Body of pancreas (tissue), 4 donors: Measurements from ENCODE around the gene CIB2.

Experiments
- POLR2A ChIP-seq, 3 donors: fragments of 450-650 bp; IDR thresholded peaks; one replicate each; pipeline ENCODE4 v1.6.1; 2016; ENCODE audit warnings: antibody characterized with exemption in 3 of 3, mild to moderate bottlenecking in 2 of 3
- TF ChIP-seq, protein P1 (sequence below), 7 experiments: fragments of 450-650 bp in 4 of 7; fragments of 200-600 bp in 3 of 7; sonication (generic) in 3 of 7; IDR thresholded peaks; one replicate each; pipeline ENCODE4 v1.5.1; 2016 to 2019; ENCODE audit warnings: antibody characterized with exemption in 7 of 7

DNA sequence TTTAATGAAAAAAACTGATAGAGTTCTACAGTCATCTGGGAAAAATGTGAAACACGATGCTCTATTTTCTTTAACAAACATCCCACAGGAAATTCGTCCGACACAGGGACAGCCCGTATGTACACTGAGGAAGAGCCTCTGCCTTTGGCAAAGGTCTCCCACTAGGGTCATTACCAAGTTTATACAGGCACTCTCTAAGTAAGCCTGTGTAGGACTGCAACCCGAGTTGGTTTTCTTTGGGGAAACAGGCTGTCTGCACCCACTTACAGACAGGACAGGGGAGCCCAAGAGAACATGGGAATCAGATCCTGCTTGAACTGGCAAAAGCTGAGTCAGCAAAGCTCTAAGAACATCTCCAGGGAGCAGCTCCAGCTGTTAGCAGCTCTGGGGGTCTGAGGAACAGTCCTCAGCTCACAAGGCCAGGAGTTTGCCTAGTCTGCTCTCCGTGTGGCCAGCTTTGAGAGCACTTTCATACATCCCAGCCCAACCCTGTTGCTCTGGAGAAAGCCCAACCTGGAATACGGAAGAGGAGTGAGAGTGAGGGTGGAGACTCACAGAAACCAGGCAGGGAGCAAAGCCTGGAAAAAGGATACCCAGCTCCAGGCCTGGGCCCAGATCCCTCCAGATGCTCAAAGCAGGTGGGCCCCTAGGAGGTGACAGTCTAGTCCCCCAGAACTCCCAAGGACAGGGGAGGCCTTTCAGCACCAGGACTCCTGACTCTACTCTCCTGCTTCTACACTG lies 55.6 kb downstream of the CIB2 start:
- peak; percentile 37 to 66 (median 56) for TF ChIP-seq POLR2A (IDR thresholded peaks at IDR 0.05)
- TF ChIP-seq, protein P1, sequence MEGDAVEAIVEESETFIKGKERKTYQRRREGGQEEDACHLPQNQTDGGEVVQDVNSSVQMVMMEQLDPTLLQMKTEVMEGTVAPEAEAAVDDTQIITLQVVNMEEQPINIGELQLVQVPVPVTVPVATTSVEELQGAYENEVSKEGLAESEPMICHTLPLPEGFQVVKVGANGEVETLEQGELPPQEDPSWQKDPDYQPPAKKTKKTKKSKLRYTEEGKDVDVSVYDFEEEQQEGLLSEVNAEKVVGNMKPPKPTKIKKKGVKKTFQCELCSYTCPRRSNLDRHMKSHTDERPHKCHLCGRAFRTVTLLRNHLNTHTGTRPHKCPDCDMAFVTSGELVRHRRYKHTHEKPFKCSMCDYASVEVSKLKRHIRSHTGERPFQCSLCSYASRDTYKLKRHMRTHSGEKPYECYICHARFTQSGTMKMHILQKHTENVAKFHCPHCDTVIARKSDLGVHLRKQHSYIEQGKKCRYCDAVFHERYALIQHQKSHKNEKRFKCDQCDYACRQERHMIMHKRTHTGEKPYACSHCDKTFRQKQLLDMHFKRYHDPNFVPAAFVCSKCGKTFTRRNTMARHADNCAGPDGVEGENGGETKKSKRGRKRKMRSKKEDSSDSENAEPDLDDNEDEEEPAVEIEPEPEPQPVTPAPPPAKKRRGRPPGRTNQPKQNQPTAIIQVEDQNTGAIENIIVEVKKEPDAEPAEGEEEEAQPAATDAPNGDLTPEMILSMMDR (IDR thresholded peaks at IDR 0.05) = peak in 2 of 7 experiments; percentile 1 to 4
